Endothelial cell of umbilical vein (primary cell): ENCODE results near the gene SLC6A7. TPM values are rescaled to one million over a fixed set of nuclear protein-coding genes. Genes with fewer than 3 reads are reported as not detected.

Source experiments
- BruUV-seq: library from RNA; stranded (reverse); fragments of 400-500 nt; replicated peaks from 2 replicates; lab custom pipeline; 2021; lab: Mats Ljungman, UMichigan
- CTCF ChIA-PET: fragments of 300-600, 350-600 bp; sonication (Branson Sonifier 250); formaldehyde crosslinking; loops from one replicate; lab custom pipeline; 2021; ENCODE audit warnings: antibody characterized with exemption, inconsistent platforms; lab: Charles Lee
- POLR2A ChIA-PET: fragments of 300-600, 350-600 bp; sonication (Branson Sonifier 250); formaldehyde crosslinking; loops from one replicate; lab custom pipeline; 2021; ENCODE audit warnings: antibody characterized with exemption, inconsistent platforms; lab: Charles Lee
- DNase-seq: peaks from one replicate; pipeline ENCODE4 v3.0.0-alpha.2; 2011; ENCODE audit warnings: low read depth, low spot score
- FAIRE-seq: peaks from 2 replicates; lab custom pipeline; 2011; peaks lifted over from hg19 to GRCh38; lab: Jason Lieb, UNC
- H2AFZ ChIP-seq: 2 replicates; pipeline ENCODE4 v1.6.0; 2012; ENCODE audit warnings: low read depth, low read length, control low read depth, inconsistent platforms
- H3K27ac ChIP-seq: 2 replicates; pipeline ENCODE4 v1.5.1; 2011; ENCODE audit warnings: low read depth, mild to moderate bottlenecking, control low read depth, low read length, moderate library complexity; ENCODE audit not compliant: insufficient read depth
- H3K27me3 ChIP-seq, 2 experiments: 2 replicates each; pipeline versions ENCODE4 v1.6.0 to v1.6.1; 2011; ENCODE audit warnings: low read length in 2 of 2, mixed read lengths in 1 of 2; ENCODE audit not compliant: control insufficient read depth in 2 of 2, insufficient read depth in 2 of 2
- H3K36me3 ChIP-seq, 2 experiments: 2 replicates in 1 of 2; 3 replicates in 1 of 2; pipeline ENCODE4 v1.5.1; 2011; ENCODE audit warnings: low read length in 2 of 2, mild to moderate bottlenecking in 1 of 2, moderate library complexity in 1 of 2; ENCODE audit not compliant: control insufficient read depth in 2 of 2, insufficient read depth in 2 of 2; ENCODE audit errors: extremely low read depth in 1 of 2
- H3K4me1 ChIP-seq: 3 replicates; pipeline ENCODE4 v1.5.1; 2011; ENCODE audit warnings: mild to moderate bottlenecking, low read length; ENCODE audit not compliant: control insufficient read depth, insufficient read depth; ENCODE audit errors: extremely low read depth
- H3K4me2 ChIP-seq: 2 replicates; pipeline ENCODE4 v1.6.1; 2011; ENCODE audit warnings: low read length, control low read depth, mixed read lengths; ENCODE audit not compliant: insufficient read depth
- H3K4me3 ChIP-seq, 3 experiments: fragments of 200-600 bp in 1 of 3; sonication (generic), shearing (Covaris generic) in 1 of 3; replicated peaks in 1 of 3; 2 replicates each; pipeline ENCODE4 v1.5.1; 2011 to 2016; ENCODE audit warnings: control low read depth in 3 of 3, low read length in 3 of 3, mild to moderate bottlenecking in 2 of 3, inconsistent platforms in 1 of 3, low read depth in 1 of 3, moderate library complexity in 1 of 3; ENCODE audit not compliant: insufficient read depth in 1 of 3
- H3K79me2 ChIP-seq: 2 replicates; pipeline ENCODE4 v1.6.0; 2012; ENCODE audit warnings: low read length, inconsistent platforms; ENCODE audit not compliant: control insufficient read depth, insufficient read depth
- H3K9ac ChIP-seq: replicated peaks from 2 replicates; pipeline ENCODE3; 2011; ENCODE audit warnings: low read length, control low read depth; ENCODE audit not compliant: insufficient read depth; ENCODE audit errors: extremely low read depth
- H3K9me1 ChIP-seq: replicated peaks from 3 replicates; pipeline ENCODE4 v1.6.0; 2011; ENCODE audit warnings: mild to moderate bottlenecking, low read length; ENCODE audit not compliant: control insufficient read depth, insufficient read depth; ENCODE audit errors: extremely low read depth
- H3K9me3 ChIP-seq: replicated peaks from 2 replicates; pipeline ENCODE4 v1.5.1; 2012; ENCODE audit warnings: low read length, inconsistent platforms; ENCODE audit not compliant: control insufficient read depth, insufficient read depth
- H4K20me1 ChIP-seq: replicated peaks from 2 replicates; pipeline ENCODE3; 2011; ENCODE audit warnings: mild to moderate bottlenecking, low read length; ENCODE audit not compliant: control insufficient read depth, insufficient read depth; ENCODE audit errors: extremely low read depth
- EZH2 ChIP-seq: IDR thresholded peaks from 2 replicates; pipeline ENCODE4 v1.6.1; 2012; ENCODE audit warnings: borderline replicate concordance, low read depth, mild to moderate bottlenecking, moderate library complexity, low read length, inconsistent platforms; ENCODE audit not compliant: severe bottlenecking
- FOS ChIP-seq: IDR thresholded peaks from 2 replicates; pipeline ENCODE4 v1.6.1; 2011; ENCODE audit warnings: mild to moderate bottlenecking, low read length, moderate library complexity, borderline replicate concordance; ENCODE audit not compliant: insufficient read depth
- GATA2 ChIP-seq: IDR thresholded peaks from 2 replicates; pipeline ENCODE4 v1.7.0; 2011; ENCODE audit warnings: low read depth, mild to moderate bottlenecking, moderate library complexity, mixed read lengths, low read length; ENCODE audit not compliant: insufficient read length, insufficient read depth
- JUN ChIP-seq: IDR thresholded peaks from 2 replicates; pipeline ENCODE4 v1.6.1; 2011; ENCODE audit warnings: borderline replicate concordance, low read depth; ENCODE audit not compliant: insufficient read length, insufficient read depth
- MYC ChIP-seq: IDR thresholded peaks from one replicate; pipeline ENCODE4 v1.6.1; 2011; ENCODE audit warnings: mild to moderate bottlenecking, low read depth, low read length
- POLR2AphosphoS5 ChIP-seq: IDR thresholded peaks from 2 replicates; pipeline ENCODE4 v1.6.1; 2012; ENCODE audit warnings: low read depth, mild to moderate bottlenecking, control low read depth, low read length, moderate library complexity; ENCODE audit not compliant: insufficient read depth
- dilution Hi-C: fragments of 300-500 bp; cut with MboI; formaldehyde crosslinking; loops from one replicate; pipeline ENCODE4 v1.15.0; 2019; ENCODE audit warnings: low sequenced_read_pairs; ENCODE audit not compliant: extremely low pct_ligation_motif_present
- intact Hi-C: fragments of 100-400 bp; cut with micrococcal nuclease; formaldehyde crosslinking; loops from one replicate; pipeline ENCODE4 v1.10.0; 2022
- polyA plus RNA-seq, 4 experiments: library from polyadenylated mRNA; depleted of rRNA in 3 of 4; stranded (reverse) in 3 of 4; unstranded in 1 of 4; fragments of >200 nt; gene quantifications; 2 replicates each; pipeline versions ENCODE4 v1.2.1 to v1.2.3, GENCODE V29; 2011 to 2012; ENCODE audit warnings: missing spikeins in 1 of 4
- total RNA-seq: library from RNA; stranded (reverse); gene quantifications from 2 replicates; pipeline ENCODE4 v1.2.3, GENCODE V29; 2021
- TF ChIP-seq, protein P1 (sequence below): IDR thresholded peaks from 2 replicates; pipeline ENCODE4 v1.6.1; 2011; ENCODE audit not compliant: insufficient read depth, insufficient read length

Gene SLC6A7
- total and polyA plus RNA-seq, 2 donors (not counting 3 experiments of a cell fraction or from before 2014, with no cell fraction given), result not detected

DNA sequence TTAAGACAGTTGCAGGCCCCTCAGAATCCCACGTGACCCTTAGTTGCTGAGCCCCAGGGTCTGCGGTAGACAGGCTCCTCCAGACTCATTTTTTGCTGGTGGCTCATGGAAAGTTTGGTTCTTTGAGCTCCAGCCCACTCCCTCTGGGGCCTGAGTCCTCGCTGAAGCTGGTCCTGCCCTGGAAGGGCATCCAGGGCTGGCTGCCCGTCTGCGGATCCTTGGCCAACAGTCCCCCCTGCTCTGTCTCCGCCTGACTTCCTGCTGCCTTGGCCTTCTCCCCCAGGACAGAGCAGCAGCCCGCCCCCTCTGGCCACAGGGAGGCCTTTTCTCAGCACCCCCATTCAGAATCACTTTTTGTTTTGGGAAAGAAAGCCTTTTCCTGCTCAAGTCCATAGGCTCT is 24.4 kb downstream of the SLC6A7 start:
- Histone ChIP-seq H3K9me3 (no peaks in the 10 kb centered on the region), H3K9ac (no peak overlapping the region), H4K20me1 (no peaks in the 10 kb centered on the region), H3K27me3 (peaks cover 0 to 7% of the 10 kb centered on the region in 2 experiments), H3K27ac (no peak overlapping the region), H3K4me3 (no peak overlapping the region), H3K79me2 (no peaks in the 10 kb centered on the region), H3K9me1 (no peaks in the 10 kb centered on the region), H3K36me3 (no peaks in the 10 kb centered on the region), H3K4me1 (no peaks in the 10 kb centered on the region), H3K4me2 (no peak overlapping the region), H2AFZ (no peak overlapping the region)
- TF ChIP-seq POLR2AphosphoS5 (no peak), FOS (no peak), GATA2 (no peak), JUN (no peak), EZH2 (no peak), MYC (no peak)
- TF ChIP-seq, protein P1, sequence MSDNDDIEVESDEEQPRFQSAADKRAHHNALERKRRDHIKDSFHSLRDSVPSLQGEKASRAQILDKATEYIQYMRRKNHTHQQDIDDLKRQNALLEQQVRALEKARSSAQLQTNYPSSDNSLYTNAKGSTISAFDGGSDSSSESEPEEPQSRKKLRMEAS, result no peak
- no peak for FAIRE-seq
- intact Hi-C loops, result no loop called here
- POLR2A ChIA-PET, result no interaction called here
- CTCF ChIA-PET, result interaction anchor here (1.2 to 6.5 kb wide), 5 partner anchors 8 to 381 kb away, joined by 3 to 65 read pairs (median 8); no protein-coding TSS in a partner anchor
- no peak for DNase-seq
- dilution Hi-C loops, result no loop called here
- no TSS peak for BruUV-seq
